ENCODE data around the gene USP26.
"Not testable (repeated sequence)": the region's sequence is repeated elsewhere in the genome, so short reads cannot be mapped to it uniquely, and the experiment has no call there.

USP26 gene, protein sequence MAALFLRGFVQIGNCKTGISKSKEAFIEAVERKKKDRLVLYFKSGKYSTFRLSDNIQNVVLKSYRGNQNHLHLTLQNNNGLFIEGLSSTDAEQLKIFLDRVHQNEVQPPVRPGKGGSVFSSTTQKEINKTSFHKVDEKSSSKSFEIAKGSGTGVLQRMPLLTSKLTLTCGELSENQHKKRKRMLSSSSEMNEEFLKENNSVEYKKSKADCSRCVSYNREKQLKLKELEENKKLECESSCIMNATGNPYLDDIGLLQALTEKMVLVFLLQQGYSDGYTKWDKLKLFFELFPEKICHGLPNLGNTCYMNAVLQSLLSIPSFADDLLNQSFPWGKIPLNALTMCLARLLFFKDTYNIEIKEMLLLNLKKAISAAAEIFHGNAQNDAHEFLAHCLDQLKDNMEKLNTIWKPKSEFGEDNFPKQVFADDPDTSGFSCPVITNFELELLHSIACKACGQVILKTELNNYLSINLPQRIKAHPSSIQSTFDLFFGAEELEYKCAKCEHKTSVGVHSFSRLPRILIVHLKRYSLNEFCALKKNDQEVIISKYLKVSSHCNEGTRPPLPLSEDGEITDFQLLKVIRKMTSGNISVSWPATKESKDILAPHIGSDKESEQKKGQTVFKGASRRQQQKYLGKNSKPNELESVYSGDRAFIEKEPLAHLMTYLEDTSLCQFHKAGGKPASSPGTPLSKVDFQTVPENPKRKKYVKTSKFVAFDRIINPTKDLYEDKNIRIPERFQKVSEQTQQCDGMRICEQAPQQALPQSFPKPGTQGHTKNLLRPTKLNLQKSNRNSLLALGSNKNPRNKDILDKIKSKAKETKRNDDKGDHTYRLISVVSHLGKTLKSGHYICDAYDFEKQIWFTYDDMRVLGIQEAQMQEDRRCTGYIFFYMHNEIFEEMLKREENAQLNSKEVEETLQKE

DNA sequence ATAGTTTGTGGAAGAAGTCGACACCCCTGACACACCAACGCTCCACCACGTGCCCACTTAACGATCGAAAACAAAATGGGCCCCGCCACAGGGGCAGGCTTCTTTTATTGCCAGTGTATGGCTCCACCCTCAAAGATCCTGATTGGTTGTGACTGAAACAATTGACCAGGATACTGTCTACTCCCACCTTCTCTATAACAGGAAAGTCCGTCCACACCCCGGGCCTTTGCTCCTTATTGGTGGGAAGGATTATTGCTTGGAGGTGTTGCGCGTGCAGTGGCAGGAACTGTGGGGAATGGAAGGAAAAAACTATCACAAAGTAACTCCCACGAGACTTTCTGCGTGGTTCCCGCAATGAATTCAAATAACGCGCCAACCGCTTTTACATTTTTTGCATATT lies at the start of gene USP26:
Gene USP26, minus strand, starts transcription at position 79 of the 400 bp plus-strand sequence. CDS start 68,889 bp downstream, outside the sequence.
- no peak for DNase-seq (ENCODE audit: low read depth in 1 of 2, low spot score in 1 of 2)

DNA sequence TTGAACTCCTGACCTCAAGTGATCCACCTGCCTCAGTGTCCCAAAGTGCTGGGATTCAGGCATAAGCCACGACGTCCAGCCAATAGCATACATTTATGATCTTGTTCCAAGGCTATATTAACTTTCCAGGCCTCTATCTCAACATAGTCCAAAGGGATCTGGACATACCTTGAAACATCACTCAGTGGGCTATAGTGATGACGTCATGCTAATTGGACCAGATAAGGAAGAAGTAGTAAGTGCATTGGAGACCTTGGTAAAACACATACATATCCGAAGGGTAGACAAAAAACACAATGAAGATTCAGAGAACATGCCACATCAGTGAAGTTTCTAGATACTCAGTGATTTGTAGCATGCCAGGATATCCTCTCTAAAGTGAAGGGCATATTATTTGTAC lies 37.4 kb upstream of the USP26 start:
- no peak for DNase-seq (ENCODE audit: low read depth in 1 of 2, low spot score in 1 of 2)

DNA sequence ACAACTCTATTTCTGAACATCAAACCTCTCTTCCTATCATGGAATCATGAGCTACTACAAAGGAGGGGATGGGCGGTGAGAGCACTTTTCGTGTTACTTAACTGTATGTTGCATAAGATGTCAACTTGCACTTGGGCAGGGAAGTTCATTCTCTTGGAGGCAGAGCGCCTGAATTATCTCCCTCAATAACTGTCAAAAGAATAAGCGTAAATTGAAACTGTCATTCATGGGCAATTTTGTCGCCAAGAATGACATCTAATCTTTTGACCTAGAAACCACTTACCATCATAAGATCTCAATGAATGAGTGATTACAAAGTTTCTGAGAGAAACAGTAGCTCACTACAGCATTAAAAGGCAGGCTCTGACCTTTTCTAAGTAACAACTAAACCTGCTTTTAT lies 23.5 kb upstream of the USP26 start:
- no peak for DNase-seq (ENCODE audit: low read depth in 1 of 2, low spot score in 1 of 2)

DNA sequence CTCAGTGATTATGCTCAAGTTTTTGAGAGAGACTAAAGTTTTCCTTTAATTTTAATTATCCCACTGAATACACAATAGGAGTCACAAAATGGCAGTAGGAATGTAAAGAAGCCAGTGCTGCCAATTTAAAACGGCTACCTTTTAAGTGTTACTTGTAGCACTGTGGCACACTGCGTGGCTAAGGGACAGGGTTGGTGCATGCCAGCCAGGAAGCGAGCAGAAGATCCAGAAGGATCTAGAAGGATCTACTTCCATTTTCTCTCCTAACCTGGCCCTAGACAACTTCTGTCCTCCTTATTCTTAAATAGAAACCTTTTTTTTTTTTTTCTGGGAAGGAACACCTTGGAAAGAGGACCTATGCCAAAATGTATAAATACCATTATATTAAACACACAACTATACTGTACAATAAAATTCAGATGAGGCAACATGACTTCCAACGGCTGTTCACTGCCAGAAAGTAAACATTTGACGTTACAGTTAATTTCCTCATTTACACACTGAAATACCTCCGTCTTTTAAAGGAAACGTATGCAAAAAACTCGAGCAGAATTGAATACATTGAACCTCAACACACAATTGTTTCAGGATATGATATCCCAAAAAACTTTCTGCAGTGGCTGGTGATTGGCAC lies 2.7 kb downstream of the USP26 start:
- DNase-seq (ENCODE audit: low read depth in 1 of 2, low spot score in 1 of 2): no peak

DNA sequence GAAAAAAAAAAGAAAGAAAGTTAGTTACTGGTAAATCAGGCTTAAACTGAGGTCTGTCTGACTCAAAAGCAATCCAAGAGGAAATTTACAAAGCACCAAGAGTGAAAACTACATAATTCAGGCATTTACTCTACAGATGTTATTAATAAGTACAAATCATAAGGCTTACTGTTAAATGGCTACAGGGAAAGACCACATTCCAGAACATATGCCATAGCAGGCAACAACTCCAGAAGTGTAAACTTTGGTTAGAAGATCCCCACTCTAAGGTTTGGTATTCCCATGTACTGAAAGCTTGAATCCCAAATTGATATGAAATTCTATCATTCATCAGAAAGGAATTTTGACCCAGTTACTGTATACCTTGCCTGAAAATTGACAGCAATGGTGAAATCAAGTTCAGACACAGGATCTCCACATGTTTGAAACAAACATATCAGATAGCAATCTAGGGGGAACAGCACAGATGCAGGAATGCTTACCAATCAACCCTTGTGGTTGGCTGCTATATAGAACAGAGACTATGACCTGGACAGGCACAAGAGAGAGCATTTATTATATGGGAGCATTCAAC lies 6.6 kb downstream of the USP26 start:
- DNase-seq (ENCODE audit: low read depth in 1 of 2, low spot score in 1 of 2): no peak

DNA sequence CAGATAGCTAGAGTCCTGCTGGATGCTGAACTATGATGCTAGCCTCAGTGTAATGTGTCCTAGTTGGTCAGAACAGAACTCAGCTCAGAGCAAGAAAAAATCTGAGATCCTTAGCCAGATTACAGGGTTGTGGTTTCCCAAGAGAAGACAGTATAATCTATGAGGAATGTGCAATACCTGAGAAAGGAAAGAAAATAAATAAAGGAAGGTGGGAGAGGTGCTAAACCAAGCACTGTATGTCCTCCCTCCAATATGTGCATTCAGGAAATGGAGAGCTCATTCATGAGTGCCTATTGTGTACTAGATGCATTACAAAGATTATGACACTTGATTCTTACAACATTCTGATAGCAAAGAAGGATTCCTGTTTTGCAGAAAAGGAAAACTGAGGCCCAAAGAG lies 7.5 kb downstream of the USP26 start:
- DNase-seq (ENCODE audit: low read depth in 1 of 2, low spot score in 1 of 2): no peak

DNA sequence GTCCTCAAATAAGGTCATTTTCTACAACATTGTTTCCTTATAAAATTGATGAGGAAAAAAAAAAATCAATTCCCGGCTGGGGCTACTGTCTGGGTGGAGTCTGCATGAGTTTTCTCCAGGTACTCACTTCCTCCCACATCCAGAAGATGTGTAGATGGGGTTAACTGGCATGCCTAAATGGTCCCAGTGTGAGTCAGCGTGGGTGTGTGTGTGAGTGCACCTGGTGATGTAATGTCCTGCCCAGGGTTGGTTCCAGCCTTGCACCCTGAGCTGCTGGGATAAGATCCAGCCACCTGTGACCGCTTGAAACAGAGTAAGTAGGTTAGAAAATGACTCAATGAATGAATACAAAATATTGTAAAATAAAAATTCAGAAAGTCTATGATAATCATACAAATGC lies 11.1 kb downstream of the USP26 start:
- no peak for DNase-seq (ENCODE audit: low read depth in 1 of 2, low spot score in 1 of 2)

DNA sequence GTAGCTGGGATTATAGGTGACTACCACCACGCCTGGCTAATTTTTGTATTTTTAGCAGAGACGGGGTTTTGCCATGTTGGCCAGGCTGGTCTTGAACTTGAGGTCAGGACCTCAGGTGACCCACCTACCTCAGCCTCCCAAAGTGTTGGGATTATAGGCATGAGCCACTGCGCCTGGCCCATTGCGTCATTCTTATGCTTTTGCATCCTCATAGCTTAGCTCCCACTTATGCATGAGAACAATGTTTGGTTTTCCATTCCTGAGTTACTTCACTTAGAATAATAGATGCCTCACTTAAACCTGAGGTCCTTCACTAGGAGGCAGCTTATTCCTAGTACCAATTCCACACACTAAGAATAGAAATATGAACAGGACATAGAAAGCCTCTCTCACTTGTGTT lies 11.9 kb downstream of the USP26 start:
- DNase-seq (ENCODE audit: low read depth in 1 of 2, low spot score in 1 of 2): not testable (repeated sequence)

DNA sequence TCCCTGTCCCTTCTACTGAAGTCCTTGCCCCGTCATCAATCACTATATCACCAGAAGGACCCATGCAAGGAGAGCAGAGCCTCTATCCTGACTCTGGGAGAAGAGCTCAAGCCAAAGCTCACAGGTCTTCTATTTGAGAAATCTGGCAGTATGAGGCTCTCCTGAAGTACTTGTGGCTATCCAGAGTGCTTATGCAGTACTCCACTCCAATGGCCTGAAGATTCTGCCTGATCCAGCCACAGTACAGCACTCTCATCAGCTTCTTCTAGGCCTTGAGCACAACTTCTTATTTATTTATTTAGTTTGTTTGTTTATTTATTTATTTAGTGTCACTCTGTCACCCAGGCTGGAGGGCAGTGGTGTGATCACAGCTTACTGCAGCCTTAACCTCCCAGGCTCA lies 13.0 kb downstream of the USP26 start:
- DNase-seq (ENCODE audit: low read depth in 1 of 2, low spot score in 1 of 2): no peak

DNA sequence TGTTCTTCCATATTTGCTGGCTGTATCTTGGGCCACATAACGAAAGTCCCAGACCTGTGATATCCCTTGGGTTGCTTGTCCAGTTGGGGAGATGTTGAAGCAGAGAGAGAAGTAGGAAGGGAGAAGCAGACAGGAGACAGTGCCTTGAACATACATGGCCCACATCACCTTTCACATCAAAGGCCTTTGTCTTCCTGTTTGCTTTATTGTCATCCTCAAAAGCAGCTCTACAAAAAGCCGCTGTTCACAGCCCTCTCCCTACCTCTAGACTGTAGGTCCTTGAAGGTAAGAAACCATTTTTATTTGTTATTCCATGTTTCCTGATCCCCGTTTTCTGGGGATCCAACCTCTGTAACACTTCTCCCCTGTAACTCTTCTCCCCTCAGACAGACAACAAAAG lies 14.9 kb downstream of the USP26 start:
- no peak for DNase-seq (ENCODE audit: low read depth in 1 of 2, low spot score in 1 of 2)

DNA sequence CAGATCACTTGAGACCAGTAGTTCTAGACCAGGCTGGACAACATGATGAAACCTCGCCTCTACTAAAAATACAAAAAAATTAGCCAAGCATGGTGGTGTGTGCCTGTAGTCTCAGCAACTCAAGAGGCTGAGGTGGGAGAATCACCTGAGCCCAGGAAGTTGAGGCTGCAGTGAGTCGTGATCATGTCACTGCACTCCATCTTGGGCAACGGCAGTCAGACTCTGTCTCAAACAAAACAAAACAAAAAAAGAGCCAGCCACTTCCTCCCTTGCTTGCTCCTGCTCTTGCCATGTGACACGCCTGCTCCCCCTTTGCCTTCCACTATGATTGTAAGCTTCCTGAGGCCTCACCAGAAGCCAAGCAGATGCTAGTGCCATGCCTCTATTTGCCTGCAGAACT lies 19.1 kb downstream of the USP26 start:
- DNase-seq (ENCODE audit: low read depth in 1 of 2, low spot score in 1 of 2): not testable (repeated sequence)

DNA sequence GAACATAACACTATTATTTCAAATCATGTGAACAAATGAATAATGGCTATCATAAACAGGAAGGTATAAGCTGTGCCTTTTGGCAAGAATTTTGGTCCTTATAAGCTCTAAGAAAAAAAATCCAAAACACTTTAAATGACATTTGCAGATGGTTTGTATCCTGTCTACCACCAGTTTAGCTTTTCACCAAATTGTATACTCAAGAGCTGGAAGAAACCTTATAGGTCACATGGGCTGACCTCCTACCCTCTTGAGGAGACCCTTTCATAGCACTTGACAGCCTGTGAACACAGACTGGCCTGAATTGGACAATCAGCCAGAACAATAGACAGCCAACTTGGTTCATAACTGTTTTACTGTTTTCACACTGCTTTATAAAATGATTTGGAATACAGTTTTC lies 24.3 kb downstream of the USP26 start:
- no peak for DNase-seq (ENCODE audit: low read depth in 1 of 2, low spot score in 1 of 2)

DNA sequence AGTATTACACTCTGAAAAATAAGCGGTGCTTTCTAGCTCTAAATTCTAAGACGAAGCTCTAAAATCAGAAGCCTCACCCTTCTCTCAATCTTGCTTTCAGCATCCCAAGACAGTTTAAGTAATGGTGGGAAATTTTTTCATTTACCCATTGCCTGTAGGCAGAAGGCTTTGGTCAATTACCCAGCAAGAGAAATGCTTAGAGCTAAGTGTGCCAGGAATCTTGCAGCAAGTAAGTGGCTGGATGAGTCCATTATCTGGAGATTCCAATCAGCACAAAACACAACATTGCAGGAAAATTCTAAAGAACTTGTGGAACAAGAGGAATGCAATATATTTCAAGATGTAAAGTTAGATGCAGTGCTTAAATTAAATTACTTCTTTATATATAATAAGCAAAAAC lies 28.4 kb downstream of the USP26 start:
- no peak for DNase-seq (ENCODE audit: low read depth in 1 of 2, low spot score in 1 of 2)

DNA sequence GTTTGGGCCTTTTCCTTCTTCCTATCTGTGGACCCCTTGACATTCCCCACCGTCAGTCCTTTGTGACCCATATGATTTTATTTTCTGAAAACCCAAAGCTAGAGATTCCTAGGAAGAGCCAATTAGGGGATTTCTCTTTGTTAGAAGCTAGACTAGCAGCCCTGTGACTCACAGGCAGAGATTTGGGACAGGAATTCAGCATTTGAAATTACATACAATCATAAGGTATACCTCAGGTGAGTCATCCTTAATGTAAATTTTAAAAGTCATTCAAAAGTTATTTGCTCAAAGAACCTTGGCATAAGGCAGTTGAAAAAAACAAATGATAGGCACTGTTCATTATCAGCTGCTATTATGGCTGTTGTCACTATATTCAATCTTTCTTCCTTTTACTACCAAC lies 40.6 kb downstream of the USP26 start:
- DNase-seq (ENCODE audit: low read depth in 1 of 2, low spot score in 1 of 2): no peak

DNA sequence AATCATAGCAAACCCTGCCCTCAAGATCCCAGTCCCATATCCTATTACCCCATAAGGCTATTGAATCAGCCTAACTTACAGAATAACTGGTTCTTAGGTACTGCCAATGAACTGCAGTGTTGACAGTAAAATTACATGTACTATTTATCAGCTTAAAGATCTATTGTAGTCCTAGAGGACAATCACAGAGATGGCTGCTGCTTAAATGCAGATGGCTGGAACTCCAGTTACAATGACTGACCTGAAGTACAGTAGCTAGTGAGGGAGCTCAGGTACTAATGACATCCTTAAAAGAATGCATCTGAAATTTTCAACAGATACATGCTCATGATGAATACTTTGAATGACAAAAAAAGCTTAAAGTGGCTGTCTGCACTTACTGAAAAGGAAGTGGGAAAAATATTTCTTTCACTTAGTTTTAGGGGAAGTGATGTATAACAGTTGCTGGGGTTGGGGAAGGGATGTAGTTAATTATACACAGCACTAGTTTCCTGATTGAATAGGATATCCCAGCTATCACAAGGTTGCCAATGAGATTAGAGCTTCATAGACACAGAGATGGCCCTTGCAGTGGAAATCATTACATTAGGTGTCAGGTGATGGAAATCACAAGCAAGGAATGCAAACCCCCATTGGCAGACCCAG lies 42.0 kb downstream of the USP26 start:
- no peak for DNase-seq (ENCODE audit: low read depth in 1 of 2, low spot score in 1 of 2)

DNA sequence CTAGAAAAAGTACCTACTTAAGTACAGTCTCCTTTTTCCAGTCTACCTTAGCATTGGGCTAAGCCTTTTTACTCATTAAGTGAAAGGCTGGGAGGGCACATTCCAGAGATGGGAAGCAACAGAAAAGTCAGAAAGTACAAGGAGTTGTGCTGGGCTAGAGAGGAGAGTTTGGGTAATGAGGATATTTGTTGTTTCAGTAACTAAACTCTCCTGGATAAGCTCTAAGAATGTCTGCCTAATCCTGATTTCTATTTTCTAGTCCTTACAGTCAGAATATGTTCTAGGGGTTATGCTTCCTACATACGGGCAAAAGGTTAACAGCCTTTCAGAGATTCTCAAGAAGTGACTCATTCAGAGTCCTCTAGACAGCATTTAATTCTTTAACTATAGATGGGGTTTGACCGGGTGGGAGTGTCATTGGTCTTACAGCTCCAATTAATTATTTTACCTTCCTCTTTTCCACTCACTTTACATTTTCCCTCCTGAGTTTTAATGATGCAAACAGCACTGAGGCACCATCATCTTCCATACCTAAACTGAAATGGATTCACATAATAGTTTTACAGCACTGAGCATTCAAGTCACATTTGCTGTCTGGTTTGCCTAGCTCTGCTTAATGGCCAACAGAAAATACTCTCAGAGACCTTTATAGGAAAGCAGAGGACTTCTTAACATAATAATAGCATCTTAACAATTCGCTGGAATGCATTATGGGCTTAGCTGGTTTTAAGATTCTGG lies 42.9 kb downstream of the USP26 start:
- no peak for DNase-seq (ENCODE audit: low read depth in 1 of 2, low spot score in 1 of 2)

DNA sequence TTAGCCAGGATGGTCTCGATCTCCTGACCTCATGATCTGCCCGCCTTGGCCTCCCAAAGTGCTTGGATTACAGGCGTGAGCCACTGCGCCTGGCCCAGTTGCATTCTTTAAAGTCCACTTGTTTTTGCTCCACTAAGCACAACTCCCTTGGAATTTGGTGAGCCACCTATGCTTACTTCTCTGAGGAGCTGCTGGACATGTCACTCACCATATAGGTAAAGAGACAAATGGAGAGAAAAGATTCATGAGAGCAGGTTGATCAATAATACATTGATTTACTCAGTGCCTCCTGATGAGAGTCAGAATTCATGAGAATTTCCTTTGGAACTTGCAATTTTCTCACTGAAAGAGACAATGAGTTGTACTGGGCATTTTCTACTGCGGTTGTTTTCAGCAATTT lies 48.2 kb downstream of the USP26 start:
- no peak for DNase-seq (ENCODE audit: low read depth in 1 of 2, low spot score in 1 of 2)

DNA sequence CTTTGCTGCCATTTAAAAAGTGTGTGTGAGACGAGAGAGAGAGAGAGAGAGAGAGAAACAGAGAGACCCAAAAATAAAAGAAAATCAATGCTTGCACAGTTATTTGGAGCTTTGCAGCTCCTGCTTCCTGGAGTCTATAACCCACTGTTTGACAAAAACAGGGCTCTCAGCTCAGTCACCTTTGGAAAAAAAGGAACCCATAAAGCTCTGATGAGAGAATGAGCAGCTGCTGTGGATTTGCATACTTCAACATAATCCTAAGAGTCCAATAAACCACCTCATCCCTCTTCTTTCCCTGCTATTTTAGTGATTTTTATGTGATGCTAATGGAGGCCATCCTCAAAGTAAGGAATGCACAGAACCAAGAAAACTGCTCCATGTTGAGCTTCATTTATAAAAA lies 50.3 kb downstream of the USP26 start:
- DNase-seq (ENCODE audit: low read depth in 1 of 2, low spot score in 1 of 2): no peak

DNA sequence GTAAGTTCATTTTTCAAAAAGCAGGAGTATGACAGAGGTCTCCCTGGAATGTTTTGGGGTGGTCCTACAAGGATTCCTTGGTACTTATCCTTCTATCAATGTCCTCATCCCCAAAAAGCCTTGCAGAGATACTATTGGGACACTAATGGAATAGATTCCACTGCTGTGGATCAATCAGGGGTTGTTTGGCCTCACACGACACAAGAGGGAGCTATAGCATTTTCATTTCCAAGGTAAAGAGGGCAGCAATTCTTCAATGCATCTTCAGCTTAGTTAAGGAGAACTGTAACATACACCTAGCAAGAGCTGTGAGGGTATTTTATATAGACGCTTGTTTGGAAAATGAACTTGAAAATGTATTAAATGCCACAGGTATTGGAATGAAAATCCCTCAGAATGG lies 50.9 kb downstream of the USP26 start:
- DNase-seq (ENCODE audit: low read depth in 1 of 2, low spot score in 1 of 2): no peak

DNA sequence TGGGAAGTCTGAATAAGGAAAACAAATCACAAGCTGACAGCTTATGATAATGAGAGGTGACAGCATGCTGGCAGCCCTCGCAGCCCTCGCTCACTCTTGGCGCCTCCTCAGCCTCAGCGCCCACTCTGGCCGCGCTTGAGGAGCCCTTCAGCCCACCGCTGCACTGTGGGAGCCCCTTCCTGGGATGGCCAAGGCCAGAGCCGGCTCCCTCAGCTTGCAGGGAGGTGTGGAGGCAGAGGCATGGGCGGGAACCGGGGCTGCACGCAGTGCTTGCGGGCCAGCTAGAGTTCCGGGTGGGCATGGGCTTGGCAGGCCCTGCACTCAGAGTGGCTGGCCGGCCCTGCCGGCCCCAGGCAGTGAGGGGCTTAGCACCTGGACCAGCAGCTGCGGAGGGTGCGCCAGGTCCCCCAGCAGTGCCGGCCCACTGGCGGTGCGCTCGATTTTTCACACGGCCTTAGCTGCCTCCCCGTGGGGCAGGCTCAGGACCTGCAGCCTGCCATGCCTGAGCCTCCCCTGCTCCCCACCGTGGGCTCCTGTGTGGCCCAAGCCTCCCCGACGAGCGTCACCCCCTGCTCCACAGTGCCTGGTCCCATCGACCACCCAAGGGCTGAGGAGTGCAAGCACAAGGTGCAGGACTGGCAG lies 52.6 kb downstream of the USP26 start:
- not testable (repeated sequence) for DNase-seq (ENCODE audit: low read depth in 1 of 2, low spot score in 1 of 2)

All from activated T-helper 1 cell treated with anti-CD3 and anti-CD28 coated beads, Interleukin-2, amount 50 U/mL, for 16 hours (primary cell).